Stimulated activated naive CD8-positive, alpha-beta T cell treated with anti-CD3 and anti-CD28 coated beads, Interleukin-15, amount 100 ng/mL, for 72 hours (primary cell): Measurements from ENCODE around the gene PCSK6.

ENCODE experiments used
- ATAC-seq: fragments of 150-1000 bp; cut with Tn5 transposase; 2 replicates; pipeline ENCODE4 v1.10.0; 2021; ENCODE audit warnings: mild to moderate bottlenecking, moderate library complexity
- DNase-seq, 2 donors: peaks; one replicate each; pipeline ENCODE4 v3.0.0; 2021 to 2022
- H3K27ac Mint-ChIP-seq, 2 donors: one replicate each; pipeline ENCODE4 v1.8.0; 2022; ENCODE audit warnings: mild to moderate bottlenecking in 2 of 2, mixed read lengths in 2 of 2, moderate library complexity in 2 of 2
- H3K27me3 Mint-ChIP-seq: one replicate; pipeline ENCODE4 v1.8.0; 2022; ENCODE audit warnings: mixed read lengths
- H3K4me1 Mint-ChIP-seq: one replicate; pipeline ENCODE4 v1.8.0; 2022; ENCODE audit warnings: mild to moderate bottlenecking, mixed read lengths
- H3K4me3 Mint-ChIP-seq, 2 donors: one replicate each; pipeline ENCODE4 v1.8.0; 2022; ENCODE audit warnings: mild to moderate bottlenecking in 2 of 2, mixed read lengths in 2 of 2, moderate library complexity in 1 of 2
- H3K9me3 Mint-ChIP-seq, 2 donors: one replicate each; pipeline ENCODE4 v1.8.0; 2022; ENCODE audit warnings: mixed read lengths in 2 of 2

The PCSK6 gene

DNA sequence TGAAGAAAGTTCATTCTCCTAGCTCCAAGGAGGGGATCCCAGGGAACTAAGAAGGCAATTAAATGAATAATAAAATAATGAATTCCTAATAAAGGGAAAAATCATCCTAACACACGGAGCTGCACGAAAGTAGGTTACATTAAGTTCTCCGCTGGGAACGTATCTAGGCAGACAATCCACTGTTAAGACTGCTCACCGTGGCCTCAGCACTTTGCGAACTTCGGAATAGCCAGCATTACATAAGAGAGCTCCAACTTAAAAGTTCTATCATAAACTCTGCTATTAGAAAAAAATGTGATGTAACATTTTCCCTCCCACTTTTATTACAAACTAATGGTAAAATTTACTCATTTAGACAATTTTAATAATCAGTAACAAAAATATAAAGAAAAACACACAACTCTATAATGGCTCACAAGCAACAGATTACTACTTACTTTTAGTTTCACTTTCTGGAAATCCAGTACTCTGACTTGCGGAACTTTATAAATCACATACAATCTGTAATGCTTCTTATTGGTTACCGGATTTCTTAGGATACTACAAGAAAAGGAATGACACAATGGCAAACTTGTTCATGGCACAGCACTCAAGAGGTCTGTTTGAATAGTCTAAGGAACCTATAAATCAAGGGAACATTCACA lies 202.9 kb downstream of the PCSK6 start:
- Mint-ChIP-seq H3K27me3 (no peaks in the 10 kb centered on the region), H3K27ac (peak overlapping the region in 1 of 2 donors; percentile 34), H3K4me3 (no peak overlapping the region), H3K4me1 (peaks cover 34% of the 10 kb centered on the region), H3K9me3 (no peaks in the 10 kb centered on the region)
- DNase-seq (no peak), ATAC-seq (no peak)

- no peak overlapping the region for H3K27ac Mint-ChIP-seq
- no peak for DNase-seq
- no peaks in the 10 kb centered on the region for H3K27me3 Mint-ChIP-seq
- H3K4me1 Mint-ChIP-seq: peaks cover 9% of the 10 kb centered on the region
- no peak overlapping the region for H3K4me3 Mint-ChIP-seq
- H3K9me3 Mint-ChIP-seq: no peaks in the 10 kb centered on the region
- no peak for ATAC-seq
Observed at GRCh38 chr15:101283931-101284330, 205.6 kb downstream of the PCSK6 start.

GRCh38 chr15:101280007-101280406 lies 209.5 kb downstream of the PCSK6 start:
- DNase-seq (no peak), ATAC-seq (no peak)
- Mint-ChIP-seq H3K27ac (no peak overlapping the region), H3K9me3 (no peaks in the 10 kb centered on the region), H3K27me3 (no peaks in the 10 kb centered on the region), H3K4me1 (peaks cover 23% of the 10 kb centered on the region), H3K4me3 (no peak overlapping the region)

- no peak for ATAC-seq
- Mint-ChIP-seq H3K9me3 (no peaks in the 10 kb centered on the region), H3K27ac (peak overlapping the region in 1 of 2 donors; percentile 91), H3K4me3 (peak overlapping the region; percentile 94 to 98), H3K27me3 (no peaks in the 10 kb centered on the region), H3K4me1 (peaks cover 31% of the 10 kb centered on the region)
- no peak for DNase-seq
Observed at GRCh38 chr15:101277943-101278564, 211.5 kb downstream of the PCSK6 start.

DNA sequence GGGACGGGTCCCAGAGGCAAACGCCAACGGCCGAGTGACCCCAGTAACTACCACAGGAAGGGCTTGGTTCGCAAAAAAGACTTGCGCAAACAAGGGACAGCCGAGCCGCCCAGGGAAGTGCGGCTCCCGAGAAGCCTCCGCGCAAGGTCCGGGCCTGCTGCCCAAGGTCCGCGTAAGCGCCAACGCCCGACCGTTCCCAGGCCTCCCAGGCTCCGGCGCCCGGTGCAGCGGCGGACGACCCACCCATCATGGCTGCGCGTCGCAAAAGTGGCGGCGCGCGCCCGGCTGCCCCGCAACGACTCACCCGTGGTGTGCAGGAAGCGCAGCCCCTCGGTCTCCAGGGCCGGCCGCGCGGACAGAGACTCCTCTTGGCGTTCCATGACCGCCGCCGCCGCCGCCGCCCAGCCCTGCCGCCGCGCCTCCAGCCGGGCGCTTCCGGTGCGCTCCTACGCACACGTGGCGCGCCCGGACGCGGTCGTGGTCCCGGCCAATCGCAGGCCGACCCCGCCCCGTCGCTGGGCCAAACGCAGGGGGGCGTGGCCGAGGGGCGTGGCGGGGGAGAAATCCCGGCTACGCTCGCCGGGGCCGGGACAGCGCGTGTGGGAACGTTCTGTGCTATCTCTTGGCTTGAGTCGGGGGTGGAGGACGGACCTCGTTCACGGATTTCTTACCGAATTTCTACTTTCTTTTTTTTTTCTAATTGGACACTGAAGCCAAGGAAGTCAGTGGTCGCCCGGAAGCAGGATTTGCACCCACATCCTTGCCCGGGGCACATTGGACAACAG lies 212.3 kb downstream of the PCSK6 start, which contains the start of gene SELENOS:
TSS of gene SELENOS (minus strand) at position 448 of the 785 bp plus-strand sequence. CDS start at position 380, 68 bp downstream.
- ATAC-seq (peak; percentile 98), DNase-seq (peak; percentile 83)
- H3K9me3 Mint-ChIP-seq: no peaks in the 10 kb centered on the region
- peaks cover 31% of the 10 kb centered on the region for H3K4me1 Mint-ChIP-seq
- peak within 1 kb of the TSS; percentile 94 to 98 for H3K4me3 Mint-ChIP-seq
- H3K27me3 Mint-ChIP-seq: no peaks in the 10 kb centered on the region
- H3K27ac Mint-ChIP-seq: peak within 1 kb of the TSS; percentile 92 to 96

DNA sequence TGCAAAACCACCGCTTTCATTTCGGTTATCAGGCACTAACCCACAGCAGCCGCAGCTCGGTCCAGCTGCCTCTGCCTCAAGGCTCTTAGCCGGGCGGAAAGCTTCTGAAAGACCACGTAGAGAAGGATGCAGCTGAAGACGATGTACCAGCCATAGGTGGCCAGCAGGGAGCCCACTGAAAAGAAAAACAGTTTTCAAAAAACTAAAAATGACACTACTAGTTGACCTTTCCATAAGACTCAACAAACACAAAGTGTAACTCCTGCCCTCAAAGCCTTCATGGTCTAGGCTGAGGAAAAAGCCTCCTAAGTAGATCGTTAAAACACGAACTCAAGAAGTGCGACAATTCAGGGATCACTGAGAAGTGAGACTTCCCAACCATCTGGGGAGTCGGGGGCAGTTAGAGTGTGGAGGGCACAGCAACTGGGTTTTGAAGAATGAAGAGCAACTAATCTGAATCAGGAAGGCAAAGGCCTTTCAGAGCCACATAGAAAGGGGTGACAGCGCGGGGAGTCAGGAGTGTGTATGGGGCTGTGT lies 212.9 kb downstream of the PCSK6 start:
- Mint-ChIP-seq H3K27me3 (no peaks in the 10 kb centered on the region), H3K27ac (peak overlapping the region; percentile 92 to 96), H3K4me1 (peaks cover 31% of the 10 kb centered on the region), H3K4me3 (peak overlapping the region; percentile 94 to 98), H3K9me3 (no peaks in the 10 kb centered on the region)
- peak in 1 of 2 donors; percentile 19 for DNase-seq
- peak; percentile 24 for ATAC-seq

DNA sequence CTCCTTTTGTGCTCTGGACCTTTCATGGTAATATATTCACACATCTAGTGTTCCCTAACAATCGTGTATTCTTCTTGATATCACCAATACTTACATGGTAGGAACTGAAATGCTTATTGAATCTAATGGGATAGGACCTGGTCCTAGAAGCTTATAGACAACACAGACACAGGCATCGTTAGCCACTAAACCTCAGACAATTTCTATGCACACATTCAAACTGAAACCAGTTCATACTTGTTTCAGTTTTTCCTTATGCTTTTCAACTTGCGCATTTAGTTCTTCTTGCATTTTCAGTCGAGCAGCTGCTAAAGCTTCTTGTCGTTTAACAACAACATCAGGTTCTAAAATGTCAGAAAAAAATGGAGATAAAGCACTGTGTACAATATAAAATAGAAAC lies 214.5 kb downstream of the PCSK6 start:
- ATAC-seq: no peak

GRCh38 chr15:101273534-101273933 lies 216.0 kb downstream of the PCSK6 start:
- no peak for ATAC-seq
- Mint-ChIP-seq H3K4me1 (peaks cover 31% of the 10 kb centered on the region), H3K4me3 (no peak overlapping the region), H3K9me3 (no peaks in the 10 kb centered on the region), H3K27me3 (no peaks in the 10 kb centered on the region), H3K27ac (no peak overlapping the region)
- DNase-seq: no peak

More for the DNA sequence above, 214.5 kb downstream of the PCSK6 start:
- H3K27me3 Mint-ChIP-seq: no peaks in the 10 kb centered on the region
- peak overlapping the region; percentile 8 to 43 for H3K27ac Mint-ChIP-seq
- DNase-seq: no peak
- no peaks in the 10 kb centered on the region for H3K9me3 Mint-ChIP-seq
- H3K4me3 Mint-ChIP-seq: peak overlapping the region in 1 of 2 donors; percentile 6
- peaks cover 31% of the 10 kb centered on the region for H3K4me1 Mint-ChIP-seq

GRCh38 chr15:101272584-101272983 lies 216.9 kb downstream of the PCSK6 start:
- ATAC-seq: no peak
- no peak for DNase-seq
- Mint-ChIP-seq H3K9me3 (no peaks in the 10 kb centered on the region), H3K4me3 (no peak overlapping the region), H3K27ac (no peak overlapping the region), H3K4me1 (peaks cover 26% of the 10 kb centered on the region), H3K27me3 (no peaks in the 10 kb centered on the region)

- ATAC-seq: no peak
- Mint-ChIP-seq H3K27me3 (no peaks in the 10 kb centered on the region), H3K4me1 (peaks cover 4% of the 10 kb centered on the region), H3K4me3 (no peak overlapping the region), H3K9me3 (no peaks in the 10 kb centered on the region), H3K27ac (peak overlapping the region in 1 of 2 donors; percentile 82)
- no peak for DNase-seq
Observed at GRCh38 chr15:101269479-101270223, 219.9 kb downstream of the PCSK6 start.

GRCh38 chr15:101267320-101268104 lies 222.0 kb downstream of the PCSK6 start:
- H3K4me3 Mint-ChIP-seq: no peak overlapping the region
- DNase-seq: no peak
- peaks cover 8% of the 10 kb centered on the region for H3K4me1 Mint-ChIP-seq
- H3K27ac Mint-ChIP-seq: no peak overlapping the region
- no peaks in the 10 kb centered on the region for H3K9me3 Mint-ChIP-seq
- no peak for ATAC-seq
- no peaks in the 10 kb centered on the region for H3K27me3 Mint-ChIP-seq

GRCh38 chr15:101266787-101267186 lies 222.7 kb downstream of the PCSK6 start:
- Mint-ChIP-seq H3K4me3 (no peak overlapping the region), H3K27me3 (no peaks in the 10 kb centered on the region), H3K9me3 (no peaks in the 10 kb centered on the region), H3K27ac (no peak overlapping the region), H3K4me1 (peaks cover 8% of the 10 kb centered on the region)
- DNase-seq (no peak), ATAC-seq (no peak)

DNA sequence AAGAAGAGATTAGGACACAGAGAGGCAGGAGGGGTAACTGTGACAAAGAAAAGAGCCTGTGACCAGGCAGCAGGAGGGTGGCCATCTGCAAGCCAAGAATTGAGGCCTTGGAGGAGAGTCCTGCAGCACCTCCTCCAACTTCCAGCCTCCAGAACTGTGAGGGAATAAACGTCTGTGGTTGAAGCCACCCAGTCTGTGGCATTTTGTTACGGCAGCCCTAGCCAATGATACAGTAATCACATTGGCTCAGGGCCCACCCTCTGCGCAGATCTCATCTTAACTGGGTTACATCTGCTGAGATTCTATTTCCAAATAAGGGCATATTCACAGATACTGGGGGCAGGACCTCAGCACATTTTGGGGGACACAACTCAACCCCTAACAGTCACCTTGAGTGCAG lies 223.5 kb downstream of the PCSK6 start:
- Mint-ChIP-seq H3K4me1 (peaks cover 8% of the 10 kb centered on the region), H3K27ac (no peak overlapping the region), H3K4me3 (no peak overlapping the region), H3K9me3 (no peaks in the 10 kb centered on the region), H3K27me3 (no peaks in the 10 kb centered on the region)
- ATAC-seq (no peak), DNase-seq (no peak)

DNA sequence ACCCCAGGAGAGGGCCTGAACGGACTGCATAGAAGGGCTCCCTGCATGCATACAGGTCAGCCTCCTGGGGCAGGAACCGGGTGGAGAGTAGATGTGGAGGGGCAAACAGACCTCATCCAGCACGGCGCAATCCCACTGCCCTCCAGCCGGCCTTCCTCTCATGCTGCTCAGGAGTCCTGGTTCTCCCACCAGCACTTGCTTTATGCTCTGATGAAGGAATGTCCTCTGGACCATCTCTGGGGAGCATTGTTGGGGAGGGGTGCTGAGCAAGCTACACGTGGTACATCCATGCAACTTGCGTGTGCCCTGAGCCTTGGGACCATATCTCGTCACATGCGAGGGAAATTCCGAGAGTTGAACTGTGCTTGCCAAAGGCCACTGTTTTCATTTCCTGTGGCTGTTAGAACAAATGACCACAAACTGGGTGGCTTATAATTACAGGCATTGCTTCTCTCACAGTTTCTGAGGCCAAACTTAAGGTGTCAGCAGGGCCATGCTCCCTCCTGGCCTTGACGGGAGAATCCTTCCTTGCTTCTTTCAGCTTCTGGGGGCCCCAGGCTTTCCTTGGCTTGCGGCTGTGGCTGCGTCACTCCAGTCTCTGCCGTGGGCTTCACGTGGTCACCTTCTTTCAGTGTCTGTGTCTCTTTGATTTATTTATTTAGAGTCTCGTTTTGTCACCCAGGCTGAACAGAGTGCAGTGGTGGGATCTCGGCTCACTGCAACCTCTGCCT lies 224.4 kb downstream of the PCSK6 start:
- Mint-ChIP-seq H3K4me3 (no peak overlapping the region), H3K27me3 (no peaks in the 10 kb centered on the region), H3K9me3 (no peaks in the 10 kb centered on the region), H3K4me1 (peaks cover 8% of the 10 kb centered on the region), H3K27ac (no peak overlapping the region)
- ATAC-seq (no peak), DNase-seq (no peak)
